K562 (cell line): ENCODE measurements around the gene CERS4. TPM values are rescaled to one million over a fixed set of nuclear protein-coding genes. Genes with fewer than 3 reads are reported as not detected.
A peak's percentile ranks its signal among the peaks of the same experiment; 100 is the strongest.

ENCODE experiments used
- ATAC-seq: fragments of 200-7000 bp; cut with Tn5 transposase; 3 replicates; pipeline ENCODE4 v1.9.1; 2020; ENCODE audit warnings: moderate library complexity
- BruUV-seq: library from RNA; stranded (reverse); fragments of 400-500 nt; replicated peaks from 2 replicates; lab custom pipeline; 2021; lab: Mats Ljungman, UMichigan
- CTCF ChIA-PET: fragments of 300-600 bp; formaldehyde crosslinking; extraction: SDS; loops from one replicate; lab custom pipeline; 2021; ENCODE audit warnings: low intra/inter-chr PET ratio; lab: Yijun Ruan, JAX
- POLR2A ChIA-PET: fragments of 300-600, 350-650 bp; sonication (Branson Sonifier 250); formaldehyde crosslinking; extraction: SDS; loops from one replicate; lab custom pipeline; 2021; ENCODE audit warnings: antibody characterized with exemption, inconsistent platforms; lab: Yijun Ruan, JAX
- DNase-seq, 4 experiments: peaks; one replicate each; pipeline versions ENCODE4 v3.0.0 to v3.0.0-alpha.2; 2011 to 2018; ENCODE audit warnings: low spot score in 3 of 4, mixed read lengths in 3 of 4; ENCODE audit errors: extremely low read depth in 1 of 4
- FAIRE-seq: peaks from 2 replicates; lab custom pipeline; 2011; peaks lifted over from hg19 to GRCh38; lab: Jason Lieb, UNC
- H2AFZ ChIP-seq: 2 replicates; pipeline ENCODE4 v1.6.0; 2011; ENCODE audit warnings: low read depth, low read length, control low read depth, inconsistent platforms
- H3K27ac ChIP-seq: fragments of 200-600 bp; 3 replicates; pipeline ENCODE4 v1.8.0; 2011; ENCODE audit warnings: low read depth, mild to moderate bottlenecking, control low read depth, inconsistent platforms, low read length, moderate library complexity, mixed read lengths; ENCODE audit errors: extremely low read depth
- H3K27me3 ChIP-seq, 2 experiments: fragments of 300-600 bp in 1 of 2; 2 replicates in 1 of 2; 3 replicates in 1 of 2; pipeline versions ENCODE4 v1.6.0 to v1.8.0; 2011; ENCODE audit warnings: inconsistent platforms in 2 of 2, low read length in 2 of 2, mild to moderate bottlenecking in 1 of 2, mixed read lengths in 1 of 2, moderate library complexity in 1 of 2; ENCODE audit not compliant: control insufficient read depth in 2 of 2, insufficient read depth in 2 of 2
- H3K36me3 ChIP-seq: fragments of 300-600 bp; 3 replicates; pipeline ENCODE4 v1.8.0; 2011; ENCODE audit warnings: mild to moderate bottlenecking, low read length, inconsistent platforms; ENCODE audit not compliant: control insufficient read depth, insufficient read depth
- H3K4me1 ChIP-seq, 2 experiments: fragments of 200-600 bp in 1 of 2; replicated peaks in 1 of 2; 2 replicates in 1 of 2; 3 replicates in 1 of 2; pipeline versions ENCODE4 v1.5.1 to v1.8.0; 2011; ENCODE audit warnings: inconsistent platforms in 2 of 2, low read length in 2 of 2, mild to moderate bottlenecking in 1 of 2, mixed read lengths in 1 of 2, moderate library complexity in 1 of 2; ENCODE audit not compliant: control insufficient read depth in 2 of 2, insufficient read depth in 2 of 2
- H3K4me2 ChIP-seq: 2 replicates; pipeline ENCODE4 v1.6.1; 2011; ENCODE audit warnings: low read length, control low read depth, inconsistent platforms, mixed read lengths; ENCODE audit not compliant: insufficient read depth
- H3K4me3 ChIP-seq: fragments of 200-600 bp; sonication (generic), shearing (Covaris generic); 2 replicates; pipeline ENCODE4 v1.5.1; 2016; ENCODE audit warnings: control low read depth, inconsistent platforms
- H3K79me2 ChIP-seq: fragments of 200-600 bp; 3 replicates; pipeline ENCODE4 v1.8.0; 2011; ENCODE audit warnings: low read length, inconsistent platforms; ENCODE audit not compliant: control insufficient read depth, insufficient read depth
- H3K9ac ChIP-seq, 2 experiments: 2 replicates each; pipeline versions ENCODE4 v1.6.0 to v1.6.1; 2011; ENCODE audit warnings: low read depth in 2 of 2, low read length in 2 of 2, control low read depth in 1 of 2, inconsistent platforms in 1 of 2, mild to moderate bottlenecking in 1 of 2, mixed read lengths in 1 of 2; ENCODE audit not compliant: insufficient read depth in 1 of 2
- H3K9me1 ChIP-seq: one replicate; pipeline ENCODE4 v1.6.0; 2011; ENCODE audit warnings: inconsistent platforms, mild to moderate bottlenecking, low read length, moderate library complexity; ENCODE audit not compliant: control insufficient read depth, insufficient read depth
- H3K9me3 ChIP-seq: replicated peaks from 2 replicates; pipeline ENCODE4 v1.5.1; 2011; ENCODE audit warnings: low read depth, low read length, inconsistent platforms; ENCODE audit not compliant: control insufficient read depth, insufficient read depth
- H4K20me1 ChIP-seq: replicated peaks from 2 replicates; pipeline ENCODE4 v1.6.1; 2011; ENCODE audit warnings: low read length, inconsistent platforms, mixed read lengths; ENCODE audit not compliant: control insufficient read depth, insufficient read depth
- KAT8 ChIP-seq: fragments of 450-650 bp; IDR thresholded peaks from 2 replicates; pipeline ENCODE4 v1.6.1; 2016; ENCODE audit warnings: low read depth, mild to moderate bottlenecking
- TFE3 ChIP-seq: fragments of 450-650 bp; formaldehyde crosslinking; IDR thresholded peaks from 2 replicates; pipeline ENCODE4 v1.4.0; 2020; ENCODE audit warnings: mild to moderate bottlenecking, mixed read lengths
- TOE1 ChIP-seq, 2 experiments: fragments of 450-650 bp in 1 of 2; sonication (generic) in 1 of 2; formaldehyde crosslinking in 1 of 2; IDR thresholded peaks; 2 replicates each; pipeline versions ENCODE4 v1.7.1 to v1.8.0; 2016 to 2022; ENCODE audit warnings: borderline replicate concordance in 2 of 2, mild to moderate bottlenecking in 2 of 2, antibody characterized with exemption in 1 of 2, inconsistent platforms in 1 of 2, low read depth in 1 of 2, missing genetic modification reagents in 1 of 2, moderate library complexity in 1 of 2
- WGBS: fragments of 100-300 bp; shearing (Covaris generic); methylation state at CpG from one replicate; pipeline ENCODE4 v1.1.6; 2016; ENCODE audit warnings: low coverage, mixed read lengths; ENCODE audit not compliant: insufficient coverage; ENCODE audit errors: missing lambda C conversion rate; 5-methylcytosine and 5-hydroxymethylcytosine counted together
- in situ Hi-C: fragments of 300-500 bp; cut with MboI; formaldehyde crosslinking; loops from 4 replicates; pipeline ENCODE4 v1.15.0; 2018; ENCODE audit warnings: inconsistent platforms, mixed read lengths
- intact Hi-C: fragments of 100-400 bp; cut with micrococcal nuclease; formaldehyde crosslinking; loops from 2 replicates; pipeline ENCODE4 v1.14.2; 2022
- polyA plus RNA-seq, 8 experiments: library from polyadenylated mRNA; depleted of rRNA in 4 of 8; stranded (reverse) in 5 of 8; unstranded in 3 of 8; fragments of >200 nt; fragmentation: Nextera tagmentation in 2 of 8; fragmentation: Illumina TruSeq in 1 of 8; extraction: Ambion mirVana in 2 of 8; extraction: Trizol in 1 of 8; gene quantifications; 2 replicates each; pipeline versions ENCODE4 v1.2.1 to v1.2.3, GENCODE V29; 2011 to 2014; ENCODE audit warnings: inconsistent platforms in 1 of 8, missing spikeins in 1 of 8
- total RNA-seq, 7 experiments: library from RNA; depleted of rRNA in 6 of 7; stranded (reverse); fragments of >200 nt in 6 of 7; fragmentation: Illumina TruSeq in 2 of 7; extraction: Trizol in 2 of 7; gene quantifications; 2 replicates each; pipeline versions ENCODE4 v1.2.1 to v1.2.3, GENCODE V29; 2011 to 2021; ENCODE audit warnings: low replicate concordance in 1 of 7

The CERS4 gene
- total and polyA plus RNA-seq, 9 of the 15 experiments (the other 6 are each of a cell fraction or from before 2014, with no cell fraction given), result 0.14 to 4.4 (median 2.9) TPM; not detected in 1

DNA sequence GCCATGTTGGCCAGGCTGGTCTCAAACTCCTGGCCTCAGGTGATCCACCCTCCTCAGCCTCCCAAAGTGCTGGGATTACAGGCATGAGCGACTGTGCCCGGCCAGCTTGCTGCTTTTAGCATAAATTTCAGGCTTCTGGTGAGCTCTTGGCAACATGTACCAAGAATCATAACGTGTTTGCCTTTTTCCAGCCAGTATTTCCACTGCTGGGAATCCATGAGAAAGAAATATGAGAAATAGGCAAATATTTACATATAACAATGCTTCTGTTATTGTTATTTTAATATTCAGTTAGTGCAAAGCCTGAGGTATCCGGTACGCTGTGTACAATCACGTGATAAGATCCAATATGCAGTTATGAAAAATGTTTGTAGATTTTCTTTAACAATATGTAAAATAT, 29.2 kb upstream of the CERS4 start:
- no peak overlapping the region for H3K4me2 ChIP-seq
- BruUV-seq, result no TSS peak
- H3K36me3 ChIP-seq, result no peaks in the 10 kb centered on the region
- H3K9me1 ChIP-seq, result no peaks in the 10 kb centered on the region
- TF ChIP-seq KAT8, result no peak
- 0 out of 2 replicates have a peak, but pooled peaks have one; percentile 30 for TF ChIP-seq TOE1 (IDR thresholded peaks at IDR 0.05; ENCODE audit: borderline replicate concordance)
- no peak for TF ChIP-seq TOE1 (CRISPR knock-in tag; IDR thresholded peaks at IDR 0.05; ENCODE audit: borderline replicate concordance, low read depth)
- TF ChIP-seq TFE3, result peak; percentile 81
- WGBS, result 8% methylated on average over 6 of the region's 6 CpGs
- intact Hi-C loops (no loop called here), in situ Hi-C loops (no loop called here)
- CTCF ChIA-PET, result no interaction called here
- no peaks in the 10 kb centered on the region for H4K20me1 ChIP-seq
- H3K9me3 ChIP-seq, result no peaks in the 10 kb centered on the region
- no peak for DNase-seq
- H3K4me3 ChIP-seq, result no peak overlapping the region
- H2AFZ ChIP-seq, result no peak overlapping the region
- no peak for FAIRE-seq
- no peaks in the 10 kb centered on the region for H3K79me2 ChIP-seq
- H3K4me1 ChIP-seq, result no peaks in the 10 kb centered on the region; a peak in 1 of 5 replicates
- H3K27ac ChIP-seq, result no peak overlapping the region
- ATAC-seq, result no peak
- POLR2A ChIA-PET, result interaction anchor here (0.7 to 1.0 kb wide), 2 partner anchors 9 to 62 kb away, joined by 3 read pairs; no protein-coding TSS in a partner anchor
- H3K9ac ChIP-seq, result no peak overlapping the region
- H3K27me3 ChIP-seq, result peaks cover 12 to 18% of the 10 kb centered on the region in 2 experiments; a peak in 4 of 5 replicates
